GM18502 (cell line): ENCODE measurements around the gene ASTL.

Source experiments
- ATAC-seq: cut with Tn5 transposase; IDR thresholded peaks from one replicate; pipeline ENCODE4 v1.9.1; 2021; ENCODE audit warnings: mild to moderate bottlenecking; ENCODE audit not compliant: unreplicated experiment, poor library complexity

ASTL gene

GRCh38 chr2:96115631-96116423, 22.5 kb downstream of the ASTL start:
- ATAC-seq: no peak

- no peak for ATAC-seq
Measured at GRCh38 chr2:96114903-96115581, 23.3 kb downstream of the ASTL start.

DNA sequence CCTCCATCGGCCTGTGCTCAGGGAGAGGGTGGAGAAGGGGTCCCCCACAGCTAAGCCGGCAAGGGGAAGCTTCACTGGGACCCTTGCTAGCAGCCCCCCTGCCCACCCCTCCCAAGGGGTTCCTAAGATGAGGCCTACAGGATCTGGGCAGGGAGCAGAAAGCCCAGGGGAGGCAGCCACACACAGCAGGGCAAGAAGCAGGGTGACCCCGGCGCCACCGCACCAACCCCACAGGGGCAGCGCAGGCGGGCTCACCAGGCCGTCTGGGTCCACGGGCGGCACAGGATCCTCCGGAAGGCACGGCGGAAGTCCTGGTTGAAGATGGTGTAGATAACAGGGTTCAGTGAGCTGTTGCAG, 23.8 kb downstream of the ASTL start:
- ATAC-seq: no peak

DNA sequence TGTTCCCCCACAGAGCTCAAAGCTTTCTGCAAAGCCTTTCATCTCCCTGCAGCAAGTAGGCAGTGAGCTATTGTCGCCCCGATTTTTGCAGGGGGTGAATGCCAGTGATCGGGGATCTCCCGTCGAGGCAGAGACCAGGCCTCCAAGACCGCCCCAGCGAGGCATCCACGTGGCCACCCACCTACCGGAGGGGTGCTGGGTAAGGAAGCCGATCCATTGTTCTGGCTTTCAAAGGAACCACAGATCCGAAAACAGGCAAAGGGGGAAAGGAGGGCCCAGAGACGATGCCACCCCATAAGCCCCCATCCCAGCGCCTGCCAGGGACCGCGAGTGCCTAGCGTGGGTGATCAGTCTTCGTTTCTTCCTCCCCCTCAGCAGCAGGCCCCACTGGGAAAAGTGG, 24.4 kb downstream of the ASTL start:
- ATAC-seq: no peak

- ATAC-seq: no peak
Measured at GRCh38 chr2:96113367-96113677, 25.0 kb downstream of the ASTL start.

- no peak for ATAC-seq
Measured at GRCh38 chr2:96112501-96113366, 25.6 kb downstream of the ASTL start.

DNA sequence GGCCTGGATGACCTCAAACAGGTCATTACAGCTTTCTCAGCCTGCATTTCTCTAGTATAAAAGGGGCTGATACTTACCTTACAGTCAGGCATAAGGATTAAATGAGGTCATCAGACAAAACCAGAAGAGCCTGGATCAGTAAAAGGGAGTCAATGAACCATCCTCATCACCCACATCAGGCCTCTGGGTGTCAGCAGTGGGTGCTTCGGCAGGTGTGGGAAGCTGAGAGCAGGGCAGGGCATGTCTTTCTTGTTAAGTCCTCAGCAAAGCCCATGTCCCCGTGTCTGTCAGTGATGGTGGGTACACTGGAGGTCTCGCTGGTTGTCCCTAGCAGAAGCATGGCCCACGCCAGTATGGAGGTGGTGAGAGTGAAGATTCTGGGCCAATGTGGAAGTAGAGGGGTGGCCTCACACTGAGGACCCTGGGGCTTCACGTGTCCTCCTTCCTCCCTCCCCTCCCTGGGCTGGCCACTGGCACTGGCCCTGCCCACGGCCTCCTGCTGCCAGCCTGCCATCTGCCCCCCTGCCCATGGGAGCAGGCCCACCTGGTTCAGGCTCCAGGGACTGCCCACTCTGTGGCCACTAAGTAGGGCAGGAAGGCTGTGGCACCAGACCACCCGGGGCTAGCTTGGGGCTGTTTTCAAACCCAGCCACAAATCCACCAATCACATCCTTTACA, 26.3 kb downstream of the ASTL start:
- ATAC-seq: no peak

DNA sequence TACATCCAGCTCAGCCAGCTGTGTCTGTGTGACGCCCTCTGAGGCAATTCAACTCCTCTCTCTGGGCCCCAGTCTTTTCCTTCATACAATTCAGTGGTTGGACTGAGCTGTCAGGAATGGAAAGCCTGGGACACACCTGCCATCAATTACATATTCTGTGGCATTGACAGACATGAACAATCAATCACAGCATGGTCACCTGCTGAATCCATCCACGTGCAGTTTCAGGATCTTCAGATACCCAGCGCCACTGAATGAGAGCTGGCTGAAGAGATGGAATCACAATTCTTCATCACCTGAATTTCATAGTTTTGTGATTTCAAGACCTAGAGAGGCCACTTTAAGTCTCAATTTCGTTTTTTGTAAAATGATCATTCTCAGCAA, 27.1 kb downstream of the ASTL start:
- no peak for ATAC-seq

DNA sequence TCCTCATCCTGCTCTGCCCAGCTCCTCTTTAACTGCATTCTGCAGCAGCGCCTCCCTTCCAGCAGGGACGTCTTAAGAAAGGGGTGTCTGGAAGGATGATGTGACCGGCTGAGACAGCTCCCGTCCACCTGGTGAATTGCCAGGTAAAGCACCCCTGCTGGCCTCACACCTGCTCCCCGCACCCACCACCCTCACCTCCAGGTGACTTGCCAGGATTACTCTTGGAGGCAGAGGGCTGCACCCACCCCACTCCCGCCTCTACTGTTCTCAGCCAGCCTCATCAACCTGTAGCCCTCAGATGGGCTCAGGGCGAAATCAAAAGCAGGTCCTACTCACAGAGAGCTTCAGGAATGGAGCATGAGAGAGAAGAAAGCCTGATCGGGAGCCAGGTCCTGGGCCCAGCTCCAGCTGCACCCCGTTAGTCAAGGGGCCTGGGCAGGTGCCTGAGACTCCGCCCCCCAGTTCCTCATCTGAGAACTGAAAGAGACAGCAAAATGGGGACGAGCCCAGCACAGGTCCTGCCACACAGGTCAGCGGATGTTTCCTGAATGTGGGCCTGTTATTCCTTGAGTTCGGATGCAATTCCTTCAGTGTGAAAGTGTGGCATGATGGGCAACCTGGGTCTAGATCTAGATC, 27.6 kb downstream of the ASTL start:
- no peak for ATAC-seq

- ATAC-seq: no peak
Measured at GRCh38 chr2:96109931-96110511, 28.3 kb downstream of the ASTL start.

DNA sequence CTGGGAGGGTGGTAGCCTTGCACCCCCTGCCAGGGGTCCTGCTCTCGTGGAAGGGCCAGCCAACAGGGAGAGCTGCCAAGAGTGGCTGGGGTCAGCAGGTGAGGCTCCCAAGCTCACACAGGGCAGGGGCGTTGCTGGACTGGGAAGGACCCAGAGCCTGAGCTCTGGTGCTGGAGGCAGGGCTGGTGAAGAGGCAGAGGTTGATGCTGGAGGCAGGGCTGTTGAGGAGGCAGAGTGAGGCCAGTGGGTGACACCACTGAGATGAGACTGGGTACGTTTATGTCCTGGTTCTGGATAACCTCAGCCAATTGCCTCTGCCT, 29.0 kb downstream of the ASTL start:
- no peak for ATAC-seq

DNA sequence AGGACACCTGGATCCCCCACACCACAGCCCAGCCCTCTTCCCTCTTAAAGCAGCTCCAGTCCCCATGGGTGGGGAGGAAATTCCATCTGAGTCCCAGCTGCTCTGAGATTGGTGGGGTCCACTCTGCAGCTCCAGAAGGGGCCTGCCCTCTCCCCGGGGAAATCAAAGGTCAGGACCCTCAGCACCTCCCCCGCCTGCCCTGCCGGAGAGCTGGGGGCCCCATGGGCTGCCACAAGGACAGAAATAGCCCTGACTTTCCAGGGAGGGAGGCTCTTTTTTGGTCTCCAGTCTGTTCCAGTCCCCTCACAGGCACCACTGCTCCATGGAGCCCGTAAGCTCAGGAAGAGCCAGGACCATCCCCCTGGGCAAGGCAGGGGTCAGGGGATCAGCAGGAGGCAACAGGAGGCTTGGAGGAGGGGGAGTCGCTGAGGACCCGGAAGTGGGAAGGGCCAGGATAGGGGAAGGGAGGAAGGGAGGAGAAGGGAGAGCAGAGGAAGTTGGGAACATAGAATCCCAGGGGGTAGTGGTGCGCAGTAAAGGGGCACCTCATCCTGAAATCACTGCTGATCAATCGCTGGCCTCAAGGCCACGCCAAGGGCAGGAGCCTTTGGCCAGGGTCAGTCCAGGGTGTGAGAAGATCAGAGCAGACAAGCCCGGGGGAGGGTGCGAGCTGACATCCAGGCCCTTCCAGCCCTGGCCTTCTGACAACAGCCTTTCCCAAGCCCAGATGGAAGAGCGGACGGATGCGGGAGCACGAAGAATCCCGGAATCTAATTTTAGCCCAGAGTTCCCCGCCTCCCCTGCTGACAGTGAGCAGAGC, 29.6 kb downstream of the ASTL start:
- ATAC-seq: no peak

DNA sequence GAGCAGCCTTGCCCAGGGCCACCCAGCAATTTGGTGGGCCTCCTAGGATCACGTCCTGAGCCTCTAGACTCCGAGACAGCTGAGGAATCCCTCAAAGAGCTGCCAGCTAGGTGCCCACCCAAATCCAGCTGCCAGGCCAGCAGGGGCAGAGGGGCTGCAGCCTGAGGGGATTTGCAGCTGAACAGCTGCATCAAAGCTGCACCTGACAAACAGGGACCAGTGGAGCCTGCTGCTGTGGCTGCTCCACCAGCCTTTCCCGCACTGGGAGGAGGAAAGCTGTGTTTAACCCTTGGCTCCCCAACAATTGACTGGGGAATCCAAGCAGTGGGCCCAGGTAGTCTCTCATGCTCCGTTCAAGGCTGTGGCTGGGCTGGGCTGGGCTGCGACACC, 30.2 kb downstream of the ASTL start:
- ATAC-seq: no peak

DNA sequence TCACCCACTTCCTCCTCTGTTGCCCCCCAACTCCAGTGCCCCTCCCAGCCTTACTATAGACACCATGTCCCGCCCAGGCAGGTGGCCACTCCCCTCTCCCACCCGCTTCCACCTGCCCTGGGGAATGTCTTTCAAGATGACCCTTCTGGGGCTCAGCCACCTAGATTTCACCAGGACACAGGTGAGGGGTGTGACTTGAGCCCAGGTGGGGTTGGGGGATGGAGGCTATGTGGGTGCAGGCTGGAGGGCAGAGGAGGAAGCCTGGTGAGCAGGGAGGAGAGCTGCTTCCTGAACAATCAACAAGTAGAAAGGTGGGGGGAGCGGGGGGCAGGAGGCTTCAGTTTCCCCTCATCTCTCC, 30.6 kb downstream of the ASTL start:
- ATAC-seq: no peak

GRCh38 chr2:96106991-96107707, 31.2 kb downstream of the ASTL start:
- ATAC-seq: no peak

DNA sequence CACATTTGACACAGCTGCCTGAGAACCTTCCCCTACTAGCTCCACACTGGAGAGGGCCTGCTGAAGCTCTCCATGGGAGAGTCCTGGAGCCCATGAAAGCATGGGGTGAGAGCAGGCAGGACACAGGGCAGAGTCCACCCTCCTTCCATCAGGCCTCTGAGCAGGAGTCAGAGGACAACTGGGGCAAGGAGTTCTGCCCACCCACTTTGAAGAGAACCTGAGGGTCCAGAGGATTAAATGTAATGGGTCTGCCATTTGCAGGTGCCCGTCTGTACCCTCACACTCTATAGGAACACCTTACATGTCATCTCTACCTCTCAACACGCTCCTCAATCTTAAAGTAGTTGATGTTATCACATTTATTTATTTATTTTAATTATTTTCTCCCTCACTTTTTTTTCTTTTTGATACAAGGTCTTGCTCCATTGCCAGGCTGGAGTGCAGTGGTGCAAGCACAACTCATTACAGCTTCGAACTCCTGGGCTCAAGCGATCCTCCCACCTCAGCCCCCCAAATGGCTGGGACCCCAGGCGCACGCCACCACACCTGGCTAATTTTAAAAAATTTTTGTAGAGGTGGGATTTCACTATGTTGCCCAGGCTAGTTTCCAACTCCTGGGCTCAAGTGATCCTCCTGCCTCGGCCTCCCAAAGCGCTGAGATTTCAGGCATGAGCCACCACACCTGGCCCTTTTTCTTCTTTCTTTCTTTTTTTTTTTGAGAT, 32.1 kb downstream of the ASTL start:
- no peak for ATAC-seq

- no peak for ATAC-seq
Measured at GRCh38 chr2:96105152-96105915, 33.0 kb downstream of the ASTL start.

DNA sequence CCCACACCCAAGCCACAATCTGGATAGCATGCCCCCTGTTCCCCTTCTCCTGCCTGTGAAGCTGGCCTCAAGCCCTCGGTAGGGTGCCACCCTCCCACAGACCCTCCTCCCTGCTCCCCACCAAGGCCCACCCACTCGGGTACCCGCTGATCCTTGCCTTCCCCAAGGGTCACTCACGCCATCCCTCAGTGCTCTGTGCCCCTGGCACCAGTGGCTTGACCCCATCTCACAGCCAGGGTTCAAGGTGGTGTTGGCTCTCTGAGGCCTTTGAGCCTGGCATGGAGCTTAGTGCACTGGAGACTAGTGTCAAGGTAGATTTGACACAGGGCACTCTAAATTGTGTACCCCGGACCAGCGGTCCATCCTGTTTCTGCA, 33.8 kb downstream of the ASTL start:
- ATAC-seq: no peak
